GM23338 (cell line): ENCODE results near the gene PRDM11. TPM values are rescaled to one million over a fixed set of nuclear protein-coding genes. Genes with fewer than 3 reads are reported as not detected.

Experiments used
- ATAC-seq: fragments of 200-7000 bp; cut with Tn5 transposase; 3 replicates; pipeline ENCODE4 v1.9.1; 2020
- DNase-seq: peaks from one replicate; pipeline ENCODE4 v3.0.0-alpha.2; 2015; ENCODE audit warnings: low spot score
- H2AFZ ChIP-seq: fragments of 200-600 bp; sonication (generic); 2 replicates; pipeline ENCODE4 v1.8.0; 2016; ENCODE audit warnings: antibody characterized with exemption, mild to moderate bottlenecking, moderate library complexity
- H3F3A ChIP-seq: fragments of 200-600 bp; sonication (generic); replicated peaks from 2 replicates; pipeline ENCODE4 v1.8.0; 2017; ENCODE audit warnings: antibody characterized with exemption, mixed run types, low read depth
- H3K27ac ChIP-seq: fragments of 200-600 bp; sonication (generic); 2 replicates; pipeline ENCODE4 v1.6.1; 2016; ENCODE audit warnings: low read depth
- H3K27me3 ChIP-seq: fragments of 200-600 bp; sonication (generic); 2 replicates; pipeline ENCODE4 v1.8.0; 2016; ENCODE audit warnings: mild to moderate bottlenecking, mixed run types, moderate library complexity; ENCODE audit not compliant: insufficient read depth
- H3K36me3 ChIP-seq: fragments of 200-600 bp; sonication (generic); 2 replicates; pipeline ENCODE4 v1.8.0; 2016; ENCODE audit warnings: mild to moderate bottlenecking; ENCODE audit not compliant: insufficient read depth
- H3K4me1 ChIP-seq: fragments of 200-600 bp; sonication (generic); 2 replicates; pipeline ENCODE4 v1.8.0; 2016; ENCODE audit warnings: mild to moderate bottlenecking, moderate library complexity; ENCODE audit not compliant: insufficient read depth
- H3K4me2 ChIP-seq: fragments of 200-600 bp; sonication (generic); 2 replicates; pipeline ENCODE4 v1.7.1; 2017; ENCODE audit warnings: mixed run types
- H3K4me3 ChIP-seq: fragments of 200-600 bp; sonication (generic); 2 replicates; pipeline ENCODE4 v1.6.1; 2016; ENCODE audit warnings: mixed run types
- H3K79me2 ChIP-seq: fragments of 200-600 bp; sonication (generic); replicated peaks from 2 replicates; pipeline ENCODE4 v1.8.0; 2017; ENCODE audit warnings: mild to moderate bottlenecking; ENCODE audit not compliant: insufficient read depth
- H3K9me2 ChIP-seq: fragments of 200-600 bp; sonication (generic); 2 replicates; pipeline ENCODE4 v1.8.0; 2017; ENCODE audit not compliant: insufficient read depth
- H4K20me1 ChIP-seq: fragments of 200-600 bp; sonication (generic); replicated peaks from 2 replicates; pipeline ENCODE4 v1.8.0; 2017; ENCODE audit warnings: mild to moderate bottlenecking; ENCODE audit not compliant: insufficient read depth
- H3K27ac Mint-ChIP-seq: 2 replicates; pipeline ENCODE4 v1.8.0; 2020; ENCODE audit warnings: inconsistent platforms, mild to moderate bottlenecking, moderate library complexity, mixed read lengths
- H3K27me3 Mint-ChIP-seq: 3 replicates; pipeline ENCODE4 v1.8.0; 2022; ENCODE audit warnings: low read depth, mild to moderate bottlenecking, moderate library complexity, mixed read lengths, inconsistent platforms; ENCODE audit not compliant: insufficient read depth, poor library complexity
- H3K36me3 Mint-ChIP-seq: 3 replicates; pipeline ENCODE4 v1.8.0; 2021; ENCODE audit warnings: low read depth, mild to moderate bottlenecking, inconsistent platforms, moderate library complexity, mixed read lengths
- H3K4me1 Mint-ChIP-seq: 3 replicates; pipeline ENCODE4 v1.8.0; 2020; ENCODE audit warnings: mild to moderate bottlenecking, inconsistent platforms, mixed read lengths
- H3K4me3 Mint-ChIP-seq: 3 replicates; pipeline ENCODE4 v1.8.0; 2021; ENCODE audit warnings: moderate library complexity, mild to moderate bottlenecking, inconsistent platforms, mixed read lengths
- H3K9me3 Mint-ChIP-seq: 3 replicates; pipeline ENCODE4 v1.8.0; 2020; ENCODE audit warnings: moderate library complexity, mild to moderate bottlenecking, inconsistent platforms, mixed read lengths
- CREB1 ChIP-seq: fragments of 250-450 bp; sonication (Bioruptor Pico); IDR thresholded peaks from 2 replicates; pipeline ENCODE4 v1.5.0; 2020; ENCODE audit warnings: low read depth, mild to moderate bottlenecking, moderate library complexity
- CTCF ChIP-seq, 2 experiments: fragments of 200-600 bp in 1 of 2; sonication (generic) in 1 of 2; conservative IDR thresholded peaks; 2 replicates each; pipeline versions ENCODE4 v1.5.1 to v1.6.1; 2016 to 2017; ENCODE audit warnings: antibody characterized with exemption in 2 of 2, low read depth in 2 of 2, mild to moderate bottlenecking in 2 of 2, moderate library complexity in 1 of 2
- ETS1 ChIP-seq: IDR thresholded peaks from 2 replicates; pipeline ENCODE4 v1.6.1; 2016; ENCODE audit warnings: antibody characterized with exemption
- EZH2 ChIP-seq: fragments of 200-600 bp; sonication (generic); IDR thresholded peaks from one replicate; pipeline ENCODE4 v1.8.0; 2017; ENCODE audit warnings: antibody characterized with exemption, mild to moderate bottlenecking, low read depth; ENCODE audit not compliant: unreplicated experiment
- EZH2phosphoT487 ChIP-seq: fragments of 200-600 bp; sonication (generic); IDR thresholded peaks from one replicate; pipeline ENCODE4 v1.8.1; 2018; ENCODE audit warnings: antibody characterized with exemption; ENCODE audit not compliant: unreplicated experiment
- JUNB ChIP-seq: IDR thresholded peaks from one replicate; pipeline ENCODE4 v1.6.1; 2016; ENCODE audit warnings: antibody characterized with exemption; ENCODE audit not compliant: unreplicated experiment
- NANOG ChIP-seq: IDR thresholded peaks from 2 replicates; pipeline ENCODE4 v1.6.1; 2016; ENCODE audit warnings: antibody characterized with exemption, borderline replicate concordance
- POLR2AphosphoS5 ChIP-seq: IDR thresholded peaks from 2 replicates; pipeline ENCODE4 v1.6.1; 2016; ENCODE audit warnings: antibody characterized with exemption, low read depth
- REST ChIP-seq: IDR thresholded peaks from one replicate; pipeline ENCODE4 v1.6.1; 2018; ENCODE audit warnings: antibody characterized with exemption; ENCODE audit not compliant: unreplicated experiment
- STAT1 ChIP-seq: IDR thresholded peaks from one replicate; pipeline ENCODE4 v1.6.1; 2016; ENCODE audit warnings: antibody characterized with exemption; ENCODE audit not compliant: unreplicated experiment
- ZNF114 ChIP-seq: fragments of 250-450 bp; sonication (Bioruptor Pico); IDR thresholded peaks from 2 replicates; pipeline ENCODE4 v1.5.0; 2020; ENCODE audit warnings: mild to moderate bottlenecking, moderate library complexity
- ZNF331 ChIP-seq: fragments of 250-450 bp; sonication (Bioruptor Pico); IDR thresholded peaks from 2 replicates; pipeline ENCODE4 v1.5.0; 2020; ENCODE audit warnings: low read depth, mild to moderate bottlenecking, moderate library complexity
- polyA plus RNA-seq: library from polyadenylated mRNA; unstranded; fragments of >200 nt; fragmentation: Nextera tagmentation; extraction: Ambion mirVana; gene quantifications from 2 replicates; pipeline ENCODE4 v1.2.1, GENCODE V29; 2016
- total RNA-seq: library from RNA; depleted of rRNA; stranded (reverse); fragments of >200 nt; shearing (Covaris generic); gene quantifications from 2 replicates; pipeline ENCODE4 v1.2.3, GENCODE V29; 2014

Gene PRDM11
- total and polyA plus RNA-seq, 2 experiments from 2014 or later, result 0.97 to 10.4 TPM

- Histone ChIP-seq H2AFZ (no peak overlapping the region), H3K4me2 (no peak overlapping the region), H3K79me2 (peaks cover 20% of the 10 kb centered on the region), H3K4me1 (0 out of 2 replicates have a peak, but pooled peaks cover 9% of the 10 kb centered on the region), H3K27ac (no peak overlapping the region), H3F3A (no peaks in the 10 kb centered on the region), H3K9me2 (no peaks in the 10 kb centered on the region), H3K27me3 (peaks cover 25% of the 10 kb centered on the region), H4K20me1 (0 out of 2 replicates have a peak, but pooled peaks cover 4% of the 10 kb centered on the region), H3K4me3 (no peak overlapping the region), H3K36me3 (no peaks in the 10 kb centered on the region)
- DNase-seq (no peak), ATAC-seq (no peak)
- H3K4me1 Mint-ChIP-seq, result peaks cover 21% of the 10 kb centered on the region
- no peak overlapping the region for H3K4me3 Mint-ChIP-seq
- H3K36me3 Mint-ChIP-seq, result peaks cover 4% of the 10 kb centered on the region; the same call in 2 of the 3 replicates
- peaks cover 30% of the 10 kb centered on the region for H3K27me3 Mint-ChIP-seq
- H3K27ac Mint-ChIP-seq, result no peak overlapping the region
- H3K9me3 Mint-ChIP-seq, result no peaks in the 10 kb centered on the region
- TF ChIP-seq ZNF114, result no peak
- no peak for TF ChIP-seq ETS1
- TF ChIP-seq POLR2AphosphoS5, result no peak
- no peak for TF ChIP-seq CREB1
- no peak for TF ChIP-seq CTCF (conservative IDR thresholded peaks at IDR 0.05; ENCODE audit: low read depth in 2 of 2)
Observed at GRCh38 chr11:45144126-45145082, 2.0 kb upstream of the PRDM11 start.

GRCh38 chr11:45145083-45145378 is 1.4 kb upstream of the PRDM11 start:
- Mint-ChIP-seq H3K4me1 (peaks cover 21% of the 10 kb centered on the region), H3K27me3 (peaks cover 30% of the 10 kb centered on the region), H3K4me3 (peak overlapping the region; percentile 78), H3K9me3 (peaks cover 2% of the 10 kb centered on the region; the same call in 2 of the 3 replicates), H3K27ac (no peak overlapping the region), H3K36me3 (peaks cover 6% of the 10 kb centered on the region)
- Histone ChIP-seq H2AFZ (peak overlapping the region; percentile 54; the same call in 1 of the 2 replicates), H3K27me3 (peaks cover 25% of the 10 kb centered on the region), H3K4me3 (peak overlapping the region; percentile 99), H3K4me1 (0 out of 2 replicates have a peak, but pooled peaks cover 9% of the 10 kb centered on the region), H3K27ac (no peak overlapping the region), H3K4me2 (peak overlapping the region; percentile 86), H3F3A (no peaks in the 10 kb centered on the region), H4K20me1 (0 out of 2 replicates have a peak, but pooled peaks cover 4% of the 10 kb centered on the region), H3K36me3 (no peaks in the 10 kb centered on the region), H3K79me2 (peaks cover 25% of the 10 kb centered on the region), H3K9me2 (no peaks in the 10 kb centered on the region)
- no peak for DNase-seq
- no peak for TF ChIP-seq EZH2phosphoT487
- TF ChIP-seq ETS1, result no peak
- TF ChIP-seq STAT1, result no peak
- TF ChIP-seq JUNB, result no peak
- TF ChIP-seq CTCF (conservative IDR thresholded peaks at IDR 0.05; ENCODE audit: low read depth in 2 of 2), result no peak
- no peak for TF ChIP-seq ZNF114
- no peak for TF ChIP-seq ZNF331 (CRISPR knock-in tag)
- TF ChIP-seq NANOG, result no peak
- no peak for TF ChIP-seq CREB1
- no peak for TF ChIP-seq REST
- no peak for TF ChIP-seq EZH2
- ATAC-seq, result no peak
